ENCODE results near the gene RACGAP1.

GRCh38 chr12:50053583-50053982, 28.3 kb upstream of the RACGAP1 start:
- no peak for TF ChIP-seq CTCF (IDR thresholded peaks at IDR 0.05)
- TF ChIP-seq POLR2A (IDR thresholded peaks at IDR 0.05): no peak
